NOMO-1 (cell line): ENCODE measurements around the gene LRRC10B.

Experiments used
- DNase-seq, 2 experiments: peaks; one replicate each; lab custom pipeline; 2025; ENCODE audit not compliant: unreplicated experiment in 2 of 2; lab: John Stamatoyannopoulos, UW

Gene LRRC10B

GRCh38 chr11:61507012-61507768 lies 1.4 kb upstream of the LRRC10B start:
- DNase-seq = no peak

GRCh38 chr11:61509043-61510029 lies 787 bp downstream of the LRRC10B start:
- peak; percentile 81 to 90 for DNase-seq

- no peak for DNase-seq
Measured at GRCh38 chr11:61510166-61510919, 1.8 kb downstream of the LRRC10B start.

DNA sequence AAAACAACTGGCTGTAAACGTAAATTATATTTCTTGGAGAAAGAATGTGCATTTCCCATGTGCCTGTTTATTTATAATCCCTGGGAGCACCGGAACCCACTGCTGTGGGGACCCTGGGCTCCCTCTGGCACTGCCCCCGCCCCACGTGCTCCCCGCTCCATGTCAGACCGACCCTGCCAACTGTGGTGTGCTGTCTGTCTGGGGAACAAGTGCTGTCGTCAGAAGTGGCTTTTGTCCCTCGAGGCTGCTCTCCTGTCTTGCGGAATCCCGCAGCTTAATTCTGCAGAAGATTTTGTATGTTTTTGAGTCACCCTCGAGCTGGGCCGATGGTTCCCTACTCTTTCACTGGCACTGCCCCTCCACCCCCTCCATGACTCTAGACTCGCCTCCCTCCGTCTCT lies 2.4 kb downstream of the LRRC10B start:
- DNase-seq = no peak

GRCh38 chr11:61511383-61511782 lies 2.8 kb downstream of the LRRC10B start:
- no peak for DNase-seq

DNA sequence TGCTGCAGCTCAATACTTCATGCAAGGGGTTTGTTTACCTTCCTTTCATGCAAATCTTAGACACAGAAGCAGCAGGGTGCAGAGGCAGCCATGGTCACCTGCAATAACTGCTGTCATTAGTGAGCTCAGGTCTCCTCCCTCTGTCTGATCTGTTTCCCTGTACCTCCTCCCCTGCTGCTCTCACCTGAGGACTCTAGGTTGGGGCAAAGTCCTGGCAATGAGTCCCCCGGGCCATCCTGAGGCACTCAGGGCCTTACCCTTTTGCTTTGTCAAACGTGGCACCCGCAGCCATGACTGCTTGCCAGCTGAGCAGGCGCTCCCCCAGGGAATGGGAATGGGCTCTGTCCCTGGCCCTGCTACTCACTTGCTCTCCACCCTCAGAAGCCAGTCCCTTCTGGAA lies 3.9 kb downstream of the LRRC10B start:
- DNase-seq = no peak

DNA sequence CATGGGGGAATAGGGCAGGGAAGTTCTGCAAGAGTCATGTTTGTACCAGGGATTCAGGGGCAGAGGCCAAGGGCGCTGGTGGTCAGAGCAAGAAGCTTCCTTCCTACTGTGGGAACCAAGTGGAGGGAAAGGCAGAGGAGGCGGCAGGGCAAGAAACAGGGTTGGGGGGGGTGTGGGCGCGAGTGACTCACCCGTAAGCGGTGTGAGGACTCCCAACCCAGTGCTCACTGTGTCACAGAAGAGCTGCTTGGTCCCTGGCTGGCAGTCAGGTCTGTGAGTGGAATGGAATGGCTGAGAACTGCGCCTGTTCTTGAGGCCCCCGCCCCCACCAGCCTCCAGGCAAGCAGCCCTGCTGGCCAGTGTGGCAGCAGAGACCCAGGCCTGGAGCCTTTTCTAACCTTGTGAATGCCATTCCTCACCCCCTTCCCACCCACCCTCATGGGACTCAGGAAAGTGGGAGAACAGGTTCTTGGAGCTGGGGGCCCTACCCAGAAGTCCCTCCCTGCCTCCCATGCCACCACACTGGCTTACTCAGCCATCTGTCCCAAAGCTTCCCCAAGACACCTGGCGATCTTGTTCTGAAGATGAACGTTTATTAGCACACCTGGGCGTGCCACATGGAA lies 4.7 kb downstream of the LRRC10B start:
- no peak for DNase-seq

DNA sequence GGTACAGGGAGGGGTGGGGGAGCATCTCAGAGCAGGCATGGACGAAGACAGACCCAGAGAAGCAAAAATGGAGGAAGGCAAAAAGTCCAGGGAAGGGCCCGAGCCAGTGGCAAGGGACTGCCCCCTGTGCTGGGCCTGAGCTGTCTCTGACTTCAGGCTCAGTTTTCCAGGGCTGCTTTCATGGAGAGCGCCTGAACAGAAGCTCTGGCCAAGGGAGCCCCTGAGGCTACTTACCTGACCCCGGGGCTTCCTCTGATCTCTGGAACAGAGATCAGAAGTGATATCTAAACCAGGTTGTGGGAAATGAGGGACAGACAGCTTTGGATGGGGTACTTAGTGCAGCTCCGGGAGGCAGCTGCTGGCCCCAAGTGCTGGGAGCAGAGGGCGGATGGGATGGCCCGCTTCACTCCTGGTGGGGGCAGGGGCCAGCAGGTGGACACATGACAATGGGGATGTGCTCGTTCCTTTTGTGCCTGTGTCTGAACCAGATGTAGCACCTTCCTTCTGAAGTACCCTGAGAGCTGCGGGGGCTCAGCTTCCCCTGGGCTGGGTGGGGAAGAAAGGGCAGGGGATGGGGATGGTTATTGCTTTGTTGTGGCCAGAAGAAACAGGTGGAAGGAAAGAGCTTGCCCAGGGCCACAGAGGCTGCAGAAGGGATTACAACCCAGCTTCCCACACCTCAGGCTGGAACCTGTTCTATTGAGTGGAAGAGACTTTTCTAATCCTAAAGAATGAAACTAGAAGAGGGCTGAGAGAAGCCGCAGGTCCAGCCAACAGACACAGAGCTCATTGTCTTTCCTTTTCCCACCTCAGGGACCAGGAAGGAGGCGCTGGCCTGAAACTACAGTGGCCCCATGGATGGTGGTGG lies 5.7 kb downstream of the LRRC10B start:
- DNase-seq = no peak

DNA sequence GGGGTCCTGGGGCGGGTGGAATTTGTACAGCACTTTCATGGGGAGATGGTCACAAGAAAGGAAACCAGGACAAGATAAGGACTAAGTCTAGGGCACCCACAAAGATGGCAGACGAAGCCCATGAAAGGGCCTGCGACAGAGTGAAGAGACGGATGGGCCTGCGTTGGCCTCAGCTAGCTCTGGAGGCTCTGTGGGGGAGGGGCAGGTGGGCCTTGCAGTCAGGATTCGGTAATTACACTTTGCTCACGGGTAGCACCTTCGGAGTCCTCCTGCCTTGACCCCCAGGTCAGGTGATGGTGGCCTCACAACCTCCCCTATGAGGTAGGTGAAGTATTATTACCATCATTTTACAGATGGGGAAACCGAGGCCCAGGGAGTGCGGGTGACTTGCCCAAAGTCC lies 7.1 kb downstream of the LRRC10B start:
- no peak for DNase-seq

- no peak for DNase-seq
Measured at GRCh38 chr11:61516191-61516590, 7.6 kb downstream of the LRRC10B start.

DNA sequence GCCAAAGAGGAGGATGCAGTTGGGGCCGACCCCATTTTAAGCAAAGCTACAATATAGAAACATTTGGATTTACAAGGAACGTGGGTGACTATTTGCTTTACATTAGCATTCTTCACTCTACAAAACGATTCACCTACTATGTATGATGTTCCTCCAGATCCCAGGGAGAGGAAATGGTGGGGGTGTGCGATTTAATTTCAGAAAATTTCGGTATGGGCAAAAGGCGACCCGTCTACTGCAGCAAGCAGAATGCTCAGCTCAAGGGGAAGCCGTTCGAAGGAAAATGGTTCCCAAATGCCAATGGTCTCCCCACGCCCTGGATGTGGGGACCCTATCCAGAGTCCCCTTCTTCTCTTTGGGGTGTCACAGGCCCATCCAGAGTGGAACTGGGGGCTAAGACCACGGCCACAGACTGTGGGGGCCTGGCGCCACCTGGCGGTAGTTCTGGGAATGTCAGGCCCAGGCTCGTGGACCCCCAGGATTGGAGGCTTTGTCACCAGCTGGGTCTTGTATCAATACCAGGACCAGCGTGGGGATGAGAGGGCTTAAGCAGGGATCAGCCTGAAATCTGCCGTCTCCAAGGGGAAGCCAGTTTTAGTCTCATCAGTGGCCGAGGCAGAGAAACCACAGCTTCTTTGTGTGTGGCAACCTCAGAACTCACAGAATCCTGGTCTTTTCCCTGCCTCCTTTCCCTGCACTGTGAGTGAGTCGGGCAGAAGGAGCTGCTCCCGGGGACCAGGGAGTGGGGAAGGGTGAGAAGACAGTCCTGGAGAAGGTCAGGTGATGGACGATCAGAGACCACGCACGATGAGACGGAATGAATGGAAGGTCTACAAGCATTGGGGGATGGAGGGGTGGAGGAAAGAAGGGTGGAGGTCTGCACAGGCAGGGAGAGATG lies 8.4 kb downstream of the LRRC10B start:
- no peak for DNase-seq

DNA sequence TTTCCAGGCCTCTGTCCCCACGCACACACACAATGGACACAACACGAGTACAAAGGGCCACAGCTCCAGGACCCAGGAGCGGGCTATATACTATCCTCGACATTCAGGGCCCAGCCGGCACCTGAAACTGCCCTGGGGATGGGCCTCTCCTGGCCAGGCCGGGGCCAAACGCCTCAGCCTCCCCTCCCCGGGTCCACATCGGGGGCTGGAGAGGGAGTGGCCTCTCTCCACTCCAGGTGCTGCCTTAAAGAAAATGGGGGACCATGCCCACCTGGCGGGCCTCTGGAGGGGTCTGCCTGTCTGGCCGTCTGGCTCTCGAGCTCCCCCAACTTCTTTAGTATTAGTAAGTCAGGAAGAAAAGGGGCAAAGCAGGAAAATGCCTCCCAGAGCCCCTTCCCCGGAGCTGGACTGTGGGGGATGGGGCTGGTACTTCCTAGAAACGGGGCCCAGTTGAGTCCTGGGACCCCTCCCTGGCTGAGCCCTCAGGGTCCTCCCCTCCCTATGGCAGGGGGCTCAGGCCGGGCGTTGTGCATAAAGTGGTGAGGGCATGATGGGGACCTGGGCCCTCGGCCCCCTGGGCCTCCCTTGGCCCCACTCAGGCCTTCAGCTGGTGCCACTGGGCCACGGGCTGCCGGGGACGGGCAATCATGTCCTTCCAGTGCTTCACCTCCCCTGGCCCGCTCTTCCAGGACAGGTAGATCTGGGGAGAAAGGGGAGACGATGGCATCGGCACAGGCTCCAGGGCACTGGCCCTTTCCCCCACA lies 9.7 kb downstream of the LRRC10B start:
- DNase-seq = no peak

DNA sequence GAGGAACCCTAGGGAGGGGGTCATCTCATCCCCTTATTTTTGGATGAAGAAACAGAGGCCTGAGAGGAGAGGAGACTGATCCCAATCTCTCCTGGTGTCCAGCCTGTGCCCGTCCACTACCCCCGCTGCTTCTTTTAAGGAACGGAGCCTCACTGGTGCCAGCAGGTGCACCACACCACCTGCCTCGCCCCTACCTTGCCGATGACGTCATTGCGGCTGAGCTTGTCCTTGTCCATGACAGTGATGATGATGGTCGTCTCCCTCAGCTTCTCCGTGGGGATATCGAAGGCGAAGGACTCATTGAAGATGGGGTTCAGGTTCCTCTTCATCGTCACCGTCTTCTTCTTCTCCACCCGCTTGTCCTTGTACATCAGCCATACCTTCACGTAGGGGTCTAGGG lies 14.3 kb downstream of the LRRC10B start:
- DNase-seq = no peak

DNA sequence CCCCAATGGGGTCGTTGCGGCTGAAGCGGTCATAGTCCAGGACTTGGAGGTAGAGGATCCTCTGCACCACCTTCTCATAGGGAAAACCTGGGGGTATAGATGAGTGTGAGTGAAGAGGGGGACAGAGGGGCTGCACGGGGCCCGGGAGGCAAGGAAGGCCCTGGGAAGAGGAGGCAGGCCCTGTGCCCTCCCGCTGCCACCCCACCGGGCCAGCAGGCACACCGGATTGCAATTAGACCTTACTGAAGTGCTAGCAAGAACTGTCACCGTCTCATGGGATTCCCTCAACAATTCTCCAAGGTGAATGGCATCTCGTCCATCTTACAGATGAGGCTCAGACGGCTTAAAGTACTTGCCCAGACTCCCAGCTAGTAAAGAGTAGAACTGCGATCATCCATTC lies 15.9 kb downstream of the LRRC10B start:
- no peak for DNase-seq

DNA sequence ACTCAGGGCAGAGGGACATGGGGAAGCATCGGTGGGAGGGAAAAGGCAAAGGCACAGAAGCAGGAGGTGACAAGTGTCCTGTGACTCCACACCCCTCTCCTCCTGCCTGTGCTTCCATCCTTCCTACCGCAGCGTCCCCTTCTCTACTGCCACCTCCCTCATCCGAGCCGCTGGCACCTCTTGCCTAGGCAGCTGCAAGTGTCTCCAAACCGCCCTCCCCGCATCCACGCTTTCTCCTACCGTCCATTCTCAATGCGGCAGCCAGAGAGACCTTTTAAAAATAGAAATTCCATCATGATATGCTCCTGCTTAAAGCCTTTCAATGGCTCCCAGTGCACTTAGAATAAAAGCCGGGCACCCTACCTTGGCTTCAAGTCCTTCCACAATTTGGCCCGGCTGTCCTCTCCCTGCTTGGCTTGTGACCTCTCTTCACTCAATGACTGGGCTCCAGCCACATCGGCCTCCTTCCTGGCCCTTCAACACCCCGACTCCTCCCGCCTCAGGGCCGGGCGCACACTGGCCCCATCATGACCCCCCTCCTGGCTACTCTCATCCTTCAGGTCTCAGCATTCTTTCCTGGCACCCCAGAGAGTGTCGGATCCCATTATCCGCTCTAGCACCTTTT lies 16.5 kb downstream of the LRRC10B start:
- DNase-seq = no peak

DNA sequence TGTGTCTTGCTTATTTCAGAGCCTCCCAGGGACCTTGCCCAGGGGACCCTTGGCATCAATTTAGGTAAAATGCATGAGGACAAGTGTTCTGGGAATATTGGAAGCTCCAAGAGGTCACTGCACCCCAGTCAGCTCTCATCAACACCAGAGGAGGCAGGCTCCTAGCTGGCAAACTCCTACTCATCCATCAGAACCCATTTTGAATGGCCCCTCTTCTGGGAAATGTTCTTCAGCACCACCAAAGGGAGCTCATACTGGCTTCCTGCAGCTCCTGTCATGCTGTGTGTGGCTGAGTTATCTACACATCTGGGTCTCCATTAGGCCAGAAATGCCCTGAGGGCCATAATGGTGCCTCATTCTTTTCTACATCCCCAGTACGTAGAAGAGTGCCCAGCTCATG lies 17.7 kb downstream of the LRRC10B start:
- no peak for DNase-seq

DNA sequence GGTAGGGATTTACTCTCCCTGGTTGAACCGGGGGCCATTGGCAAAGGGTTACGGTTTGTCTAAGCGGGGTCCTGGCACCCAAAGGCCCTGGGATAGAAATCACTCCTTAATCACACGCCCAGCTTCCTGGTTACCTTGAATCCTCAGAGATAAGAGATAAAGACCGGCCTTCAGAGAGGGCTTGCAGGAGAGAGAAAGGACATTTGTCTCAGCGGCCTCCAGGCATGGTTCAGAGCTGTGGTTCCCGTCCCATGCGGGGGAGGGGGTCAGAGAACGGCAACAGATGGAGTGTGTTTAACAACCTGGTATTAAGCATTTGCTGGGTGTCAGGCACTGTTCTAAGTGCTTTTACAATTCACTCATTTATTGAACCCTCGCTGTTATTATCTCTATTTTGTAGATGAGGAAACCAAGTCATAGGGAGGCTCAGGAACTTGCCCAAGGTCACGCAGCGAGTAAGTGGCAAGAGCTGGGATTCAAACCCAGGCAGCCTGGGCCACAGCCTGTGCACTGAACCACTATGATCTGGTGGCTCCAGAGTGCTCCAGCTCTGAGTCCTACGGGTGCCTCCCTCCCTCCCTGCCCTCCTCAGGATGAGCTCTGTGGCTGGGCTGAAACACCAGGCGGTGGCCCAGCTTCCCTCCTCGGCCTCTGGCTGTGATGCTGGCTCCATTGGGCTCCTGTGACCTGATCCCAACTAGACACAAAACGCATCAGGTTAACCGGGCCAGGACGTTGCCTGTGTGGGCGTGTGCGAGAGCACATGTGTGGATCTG lies 18.6 kb downstream of the LRRC10B start:
- no peak for DNase-seq
